HEK293 (cell line): ENCODE measurements around the gene AATF.

Experiments
- CTCF ChIA-PET: fragments of 350-600 bp; formaldehyde crosslinking; extraction: SDS; loops from one replicate; lab custom pipeline; 2021; ENCODE audit warnings: antibody characterized with exemption; lab: Yijun Ruan, JAX
- POLR2A ChIA-PET: fragments of 300-600 bp; formaldehyde crosslinking; extraction: SDS; loops from one replicate; lab custom pipeline; 2020; ENCODE audit warnings: antibody characterized with exemption, inconsistent platforms; lab: Yijun Ruan, JAX
- H3K27ac ChIP-seq: fragments of 200-500 bp; sonication (Bioruptor generic); 2 replicates; pipeline ENCODE4 v1.5.1; 2014; ENCODE audit warnings: low read depth, low read length, control low read depth, inconsistent platforms; ENCODE audit errors: extremely low read depth
- H3K36me3 ChIP-seq, 2 experiments: fragments of 200-500 bp in 1 of 2; sonication (Bioruptor generic) in 1 of 2; 1 replicate in 1 of 2; 2 replicates in 1 of 2; pipeline ENCODE4 v1.5.1; 2014 to 2017; ENCODE audit warnings: inconsistent platforms in 2 of 2, low read length in 2 of 2; ENCODE audit not compliant: control insufficient read depth in 2 of 2, insufficient read depth in 1 of 2
- H3K4me1 ChIP-seq: fragments of 200-500 bp; sonication (Bioruptor generic); 2 replicates; pipeline ENCODE4 v1.5.1; 2014; ENCODE audit warnings: mild to moderate bottlenecking, low read length, inconsistent platforms; ENCODE audit not compliant: control insufficient read depth, insufficient read depth
- H3K4me3 ChIP-seq: 2 replicates; pipeline ENCODE4 v1.5.1; 2011; ENCODE audit warnings: low read depth, mild to moderate bottlenecking, control low read depth, low read length, moderate library complexity
- H3K9me3 ChIP-seq: fragments of 200-500 bp; sonication (Bioruptor generic); 2 replicates; pipeline ENCODE4 v1.5.1; 2014; ENCODE audit warnings: low read depth, low read length, inconsistent platforms; ENCODE audit not compliant: control insufficient read depth, insufficient read depth
- BCL11A ChIP-seq: fragments of 450-650 bp; formaldehyde crosslinking; IDR thresholded peaks from 2 replicates; pipeline ENCODE4 v1.5.1; 2016; ENCODE audit warnings: low read depth, missing biosample characterization, missing genetic modification characterization
- GLI4 ChIP-seq: fragments of 450-650 bp; formaldehyde crosslinking; IDR thresholded peaks from 2 replicates; pipeline ENCODE4 v1.5.1; 2016; ENCODE audit warnings: missing biosample characterization, missing genetic modification characterization
- HOXC10 ChIP-seq: sonication (generic); formaldehyde crosslinking; IDR thresholded peaks from 2 replicates; pipeline ENCODE4 v1.8.1; 2023; ENCODE audit warnings: mild to moderate bottlenecking, missing genetic modification reagents
- KLF7 ChIP-seq: fragments of 450-650 bp; formaldehyde crosslinking; IDR thresholded peaks from 2 replicates; pipeline ENCODE4 v1.5.1; 2016; ENCODE audit warnings: missing biosample characterization, missing genetic modification characterization, borderline replicate concordance
- PRDM2 ChIP-seq: fragments of 450-650 bp; formaldehyde crosslinking; IDR thresholded peaks from 2 replicates; pipeline ENCODE4 v1.5.1; 2016; ENCODE audit warnings: missing biosample characterization, missing genetic modification characterization, borderline replicate concordance
- SP3 ChIP-seq: fragments of 450-650 bp; formaldehyde crosslinking; IDR thresholded peaks from 2 replicates; pipeline ENCODE4 v1.5.1; 2016; ENCODE audit warnings: missing biosample characterization, missing genetic modification characterization
- TRIM28 ChIP-seq: IDR thresholded peaks from 2 replicates; pipeline ENCODE4 v1.6.1; 2011; ENCODE audit warnings: low read length, control low read depth, borderline replicate concordance
- ZBTB7A ChIP-seq: fragments of 450-650 bp; formaldehyde crosslinking; IDR thresholded peaks from 2 replicates; pipeline ENCODE4 v1.5.1; 2016; ENCODE audit warnings: low read depth, missing biosample characterization, missing genetic modification characterization
- ZNF140 ChIP-seq: fragments of 450-650 bp; formaldehyde crosslinking; IDR thresholded peaks from 2 replicates; pipeline ENCODE4 v1.5.1; 2016; ENCODE audit warnings: missing biosample characterization, missing genetic modification characterization
- ZNF148 ChIP-seq: fragments of 450-650 bp; formaldehyde crosslinking; IDR thresholded peaks from 2 replicates; pipeline ENCODE4 v1.5.0; 2017; ENCODE audit warnings: missing biosample characterization, missing genetic modification characterization, borderline replicate concordance
- ZNF16 ChIP-seq: fragments of 450-650 bp; formaldehyde crosslinking; IDR thresholded peaks from 2 replicates; pipeline ENCODE4 v1.5.1; 2016; ENCODE audit warnings: low read depth, missing biosample characterization, missing genetic modification characterization
- ZNF174 ChIP-seq: fragments of 450-650 bp; formaldehyde crosslinking; IDR thresholded peaks from 2 replicates; pipeline ENCODE4 v1.5.0; 2017; ENCODE audit warnings: missing biosample characterization, mild to moderate bottlenecking, missing genetic modification characterization
- ZNF19 ChIP-seq: fragments of 450-650 bp; formaldehyde crosslinking; IDR thresholded peaks from 2 replicates; pipeline ENCODE4; 2016; ENCODE audit warnings: missing biosample characterization, missing genetic modification characterization, low read depth
- ZNF221 ChIP-seq: fragments of 450-650 bp; formaldehyde crosslinking; IDR thresholded peaks from 2 replicates; pipeline ENCODE4 v1.5.1; 2017; ENCODE audit warnings: missing biosample characterization, missing genetic modification characterization, borderline replicate concordance
- ZNF223 ChIP-seq: fragments of 450-650 bp; formaldehyde crosslinking; IDR thresholded peaks from 2 replicates; pipeline ENCODE4 v1.5.1; 2016; ENCODE audit warnings: missing biosample characterization, missing genetic modification characterization
- ZNF350 ChIP-seq: fragments of 450-650 bp; formaldehyde crosslinking; IDR thresholded peaks from 2 replicates; pipeline ENCODE4 v1.5.0; 2017; ENCODE audit warnings: missing biosample characterization, mild to moderate bottlenecking, missing genetic modification characterization
- ZNF391 ChIP-seq: fragments of 450-650 bp; formaldehyde crosslinking; IDR thresholded peaks from 2 replicates; pipeline ENCODE4 v1.5.1; 2016; ENCODE audit warnings: low read depth, missing biosample characterization, missing genetic modification characterization, borderline replicate concordance
- ZNF449 ChIP-seq: fragments of 450-650 bp; formaldehyde crosslinking; IDR thresholded peaks from 2 replicates; pipeline ENCODE4 v1.5.1; 2017; ENCODE audit warnings: missing biosample characterization, mild to moderate bottlenecking, missing genetic modification characterization, moderate library complexity
- ZNF560 ChIP-seq: fragments of 450-650 bp; formaldehyde crosslinking; IDR thresholded peaks from 2 replicates; pipeline ENCODE4 v1.5.1; 2017; ENCODE audit warnings: missing biosample characterization, missing genetic modification characterization, borderline replicate concordance
- ZNF610 ChIP-seq: fragments of 450-650 bp; formaldehyde crosslinking; IDR thresholded peaks from 2 replicates; pipeline ENCODE4 v1.5.1; 2016; ENCODE audit warnings: missing biosample characterization, missing genetic modification characterization, borderline replicate concordance
- ZNF639 ChIP-seq: fragments of 450-650 bp; formaldehyde crosslinking; IDR thresholded peaks from 2 replicates; pipeline ENCODE4 v1.5.1; 2016; ENCODE audit warnings: missing biosample characterization, missing genetic modification characterization
- ZNF660 ChIP-seq: fragments of 450-650 bp; IDR thresholded peaks from 2 replicates; pipeline ENCODE4 v1.5.1; 2018; ENCODE audit warnings: missing biosample characterization, mild to moderate bottlenecking, missing genetic modification characterization
- ZNF792 ChIP-seq: fragments of 450-650 bp; formaldehyde crosslinking; IDR thresholded peaks from 2 replicates; pipeline ENCODE4 v1.5.1; 2016; ENCODE audit warnings: missing biosample characterization, missing genetic modification characterization
- ZSCAN4 ChIP-seq: fragments of 450-650 bp; formaldehyde crosslinking; IDR thresholded peaks from 2 replicates; pipeline ENCODE4 v1.5.1; 2017; ENCODE audit warnings: missing biosample characterization, missing genetic modification characterization

Gene AATF

GRCh38 chr17:36947922-36948716, 635 bp upstream of the AATF start:
- H3K27ac ChIP-seq, result peak overlapping the region; percentile 26; the same call in 1 of the 2 replicates
- POLR2A ChIA-PET, result interaction anchor here (0.5 to 5.3 kb wide), 11 partner anchors 11 to 346 kb away, joined by 3 to 92 read pairs (median 3); partner anchors contain the start of gene LHX1
- CTCF ChIA-PET, result interaction anchor here (0.9 to 3.2 kb wide), 5 partner anchors 11 to 241 kb away, joined by 3 to 22 read pairs (median 4); partner anchors contain the start of gene LHX1
- peak; percentile 38; the same call in 1 of the 2 replicates for TF ChIP-seq ZNF639 (tag by site-specific recombination)
- TF ChIP-seq ZBTB7A (tag by site-specific recombination), result no peak
- no peak for TF ChIP-seq ZNF148
- no peak for TF ChIP-seq ZNF391 (tag by site-specific recombination)
- TF ChIP-seq TRIM28, result no peak
- TF ChIP-seq ZNF660 (tag by site-specific recombination), result peak; percentile 21
- no peak for TF ChIP-seq ZNF140 (tag by site-specific recombination)
- no peak for TF ChIP-seq KLF7 (tag by site-specific recombination)
- TF ChIP-seq ZNF792, result peak; percentile 45; the same call in 1 of the 2 replicates
- TF ChIP-seq ZNF16, result no peak
- no peak for TF ChIP-seq ZNF174 (tag by site-specific recombination)
- TF ChIP-seq ZNF221 (tag by site-specific recombination), result no peak
- no peak for TF ChIP-seq HOXC10 (CRISPR knock-in tag)
- no peak for TF ChIP-seq ZNF449 (tag by site-specific recombination)
- TF ChIP-seq ZSCAN4 (tag by site-specific recombination), result no peak
- peak; percentile 71; the same call in 1 of the 2 replicates for TF ChIP-seq ZNF223 (tag by site-specific recombination)
- no peak for TF ChIP-seq BCL11A (tag by site-specific recombination)
- TF ChIP-seq SP3, result no peak
- TF ChIP-seq PRDM2, result no peak
- no peak for TF ChIP-seq ZNF560 (tag by site-specific recombination)
- no peak; the same call in 1 of the 2 replicates for TF ChIP-seq ZNF610 (tag by site-specific recombination)
- no peak for TF ChIP-seq ZNF350 (tag by site-specific recombination)
- TF ChIP-seq ZNF19 (tag by site-specific recombination), result no peak
- TF ChIP-seq GLI4 (tag by site-specific recombination), result no peak

More at GRCh38 chr17:36947922-36948716, 635 bp upstream of the AATF start:
- Histone ChIP-seq H3K4me1 (peaks cover 3% of the 10 kb centered on the region; the same call in 1 of the 2 replicates), H3K4me3 (peak overlapping the region; percentile 89), H3K36me3 (peaks cover 18 to 32% of the 10 kb centered on the region in 2 experiments), H3K9me3 (no peaks in the 10 kb centered on the region)
